Superior temporal gyrus (tissue), 1 donor: ENCODE measurements around the gene KRT24.
"Not testable (repeated sequence)": the region's sequence is repeated elsewhere in the genome, so short reads cannot be mapped to it uniquely, and the experiment has no call there.

Experiments used
- DNase-seq: peaks from one replicate; pipeline ENCODE4 v3.0.0-alpha.2; 2016; ENCODE audit errors: extremely low spot score

The KRT24 gene

DNA sequence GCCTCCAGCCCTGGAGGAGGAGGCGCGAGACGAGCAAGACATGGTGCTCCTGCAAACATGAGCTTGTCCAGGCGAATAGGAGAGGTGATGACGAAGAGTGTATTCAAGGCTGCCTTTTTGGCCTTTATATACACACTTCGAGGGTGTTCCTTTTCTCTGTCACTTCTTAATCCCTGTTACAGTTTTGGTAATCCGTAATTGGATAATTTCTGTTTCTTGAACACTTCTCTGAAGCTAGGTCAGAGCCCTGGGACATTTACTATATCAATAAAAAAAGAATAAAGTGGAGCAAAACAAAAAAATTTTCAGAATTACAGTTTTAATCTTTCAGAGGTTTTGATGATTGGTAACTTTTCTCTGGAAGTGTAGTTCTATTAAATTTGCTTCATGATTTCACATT lies at the start of gene KRT24:
KRT24 (minus strand) TSS at position 101 of the 400 bp plus-strand sequence; CDS start at position 42, 59 bp downstream.
- DNase-seq = no peak

DNA sequence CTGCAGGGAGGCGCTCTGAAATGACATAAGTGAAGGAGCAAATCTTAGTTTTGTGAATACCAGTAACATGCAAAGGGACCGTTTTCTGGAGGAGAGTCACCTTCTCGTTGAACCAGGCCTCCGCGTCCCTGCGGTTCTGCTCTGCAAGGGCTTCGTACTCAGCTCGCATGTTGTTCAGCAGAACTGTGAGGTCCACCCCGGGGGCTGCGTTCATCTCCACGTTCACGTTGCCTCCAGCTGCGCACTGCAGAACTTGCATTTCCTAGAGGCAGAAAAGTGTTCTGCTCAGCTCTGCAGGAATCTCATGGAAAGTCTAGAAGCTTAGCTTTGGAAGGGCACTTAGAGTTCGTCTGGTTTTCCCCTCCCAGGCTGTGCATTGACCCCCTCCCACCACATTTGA lies 47.5 kb upstream of the KRT24 start:
- DNase-seq = no peak

DNA sequence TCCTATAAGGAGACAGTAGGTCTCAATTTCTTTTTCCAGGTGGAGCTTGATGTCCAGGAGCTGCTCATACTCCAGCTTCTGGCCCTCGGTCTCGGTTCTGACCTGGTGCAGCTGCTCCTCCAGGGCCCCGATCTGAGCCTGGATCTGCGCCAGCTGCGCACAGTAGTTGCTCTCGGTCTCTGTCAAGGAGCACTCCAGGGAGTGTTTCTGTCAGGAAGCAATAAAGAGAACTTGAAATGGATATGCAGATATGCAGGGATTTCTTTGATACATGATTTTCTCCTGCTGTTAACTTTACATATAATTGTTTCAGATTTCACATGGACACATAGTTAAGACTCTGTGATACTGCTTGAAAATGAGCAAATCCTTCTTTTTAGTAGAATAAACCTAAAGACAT lies 46.8 kb upstream of the KRT24 start:
- no peak for DNase-seq

DNA sequence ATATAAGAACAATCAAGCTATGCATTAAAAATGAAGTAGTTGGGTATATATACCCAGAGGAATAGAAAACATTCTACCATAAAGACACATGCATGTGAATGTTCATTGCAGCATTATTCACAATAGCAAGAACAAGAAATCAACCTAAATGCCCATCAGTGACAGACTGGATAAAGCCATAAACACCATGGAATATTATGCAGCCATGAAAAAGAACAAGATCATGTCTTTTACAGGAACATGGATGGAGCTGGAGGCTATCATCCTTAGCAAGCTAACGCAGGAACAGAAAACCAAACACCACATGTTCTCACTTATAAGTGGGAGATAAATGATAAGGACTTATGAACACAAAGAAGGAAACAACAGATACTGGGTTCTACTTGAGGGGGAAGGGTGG lies 45.1 kb upstream of the KRT24 start:
- DNase-seq = not testable (repeated sequence)

DNA sequence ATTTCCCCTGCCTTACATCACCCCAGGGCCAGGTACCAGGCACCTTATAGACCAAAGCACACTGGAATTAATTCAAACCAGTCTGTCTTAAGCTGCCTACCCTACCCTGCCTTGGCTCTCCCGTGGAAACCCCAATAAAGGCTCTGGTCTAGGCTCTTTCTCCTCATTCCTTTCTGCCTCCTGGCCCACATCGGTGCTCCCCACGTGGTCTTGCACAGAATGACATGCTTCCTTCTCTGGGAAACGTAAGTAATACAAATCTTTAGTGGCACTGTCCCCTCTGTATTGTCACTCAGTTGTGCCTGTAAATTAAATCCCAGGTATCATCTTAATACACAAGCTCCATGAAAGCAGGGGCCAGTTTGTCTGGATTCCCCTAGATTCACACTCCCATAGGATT lies 35.0 kb upstream of the KRT24 start:
- DNase-seq = no peak

- no peak for DNase-seq
These were observed 31.5 kb upstream of the KRT24 start for GRCh38 chr17:40735016-40735415.

DNA sequence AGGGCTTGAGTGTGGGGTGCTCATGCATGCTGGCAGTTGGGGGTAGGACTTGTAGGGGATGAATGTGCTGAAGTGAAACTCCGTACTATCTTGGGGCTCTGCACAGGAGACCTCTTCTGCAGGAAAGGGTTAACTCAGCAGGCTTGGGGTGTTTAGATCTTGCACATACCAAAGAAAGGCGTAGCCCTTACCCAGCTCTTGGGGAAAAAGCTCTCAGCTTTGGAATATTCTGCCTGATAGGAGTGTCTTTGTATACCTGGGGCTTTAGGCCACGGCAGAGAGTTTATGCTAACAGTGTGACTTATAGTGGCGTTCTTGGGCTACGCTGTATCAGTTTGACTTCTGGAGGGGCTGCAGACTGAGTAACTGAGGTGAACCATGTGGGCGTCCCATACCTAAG lies 30.5 kb upstream of the KRT24 start:
- no peak for DNase-seq

- DNase-seq = no peak
These were observed 27.4 kb upstream of the KRT24 start for GRCh38 chr17:40730970-40731369.

- no peak for DNase-seq
These were observed 24.1 kb upstream of the KRT24 start for GRCh38 chr17:40727447-40728231.

- DNase-seq = no peak
These were observed 23.4 kb upstream of the KRT24 start for GRCh38 chr17:40726919-40727318.

DNA sequence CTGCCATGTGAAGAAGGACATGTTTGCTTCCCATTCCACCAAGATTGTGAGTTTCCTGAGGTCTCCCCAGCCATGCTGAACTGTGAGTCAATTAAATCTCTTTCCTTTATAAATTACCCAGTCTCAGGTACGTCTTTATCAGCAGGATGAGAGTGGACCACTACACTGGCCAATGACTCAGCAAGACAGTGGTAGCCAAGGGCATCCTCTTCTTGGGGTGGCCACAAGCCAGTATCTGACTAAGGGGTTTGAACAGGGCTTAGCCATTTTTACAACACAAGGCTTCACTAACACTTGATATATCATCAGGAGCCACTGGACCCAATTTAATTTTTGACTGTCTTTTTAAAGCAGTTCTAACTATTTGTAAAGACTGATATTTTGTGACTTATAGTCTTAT lies 21.1 kb upstream of the KRT24 start:
- DNase-seq = no peak

- no peak for DNase-seq
These were observed 18.7 kb upstream of the KRT24 start for GRCh38 chr17:40722241-40722640.

DNA sequence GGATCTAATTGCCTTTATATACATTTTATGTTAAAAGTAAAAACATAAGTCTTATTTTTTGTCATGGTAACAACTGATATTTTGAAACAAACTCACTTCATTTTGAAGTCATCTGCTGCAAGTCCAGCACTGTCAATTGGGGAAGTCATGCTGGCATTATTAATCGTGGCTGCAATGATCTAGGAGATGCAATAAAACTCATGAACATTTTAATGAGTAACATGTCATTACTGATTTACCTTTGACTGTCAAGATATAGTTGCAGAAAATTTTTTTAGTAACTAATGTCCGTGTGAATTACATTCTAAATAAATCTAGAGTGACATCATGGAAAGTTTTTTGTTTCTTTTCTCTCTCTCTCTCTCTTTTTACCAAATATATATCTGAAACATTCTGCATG lies 17.3 kb upstream of the KRT24 start:
- no peak for DNase-seq

DNA sequence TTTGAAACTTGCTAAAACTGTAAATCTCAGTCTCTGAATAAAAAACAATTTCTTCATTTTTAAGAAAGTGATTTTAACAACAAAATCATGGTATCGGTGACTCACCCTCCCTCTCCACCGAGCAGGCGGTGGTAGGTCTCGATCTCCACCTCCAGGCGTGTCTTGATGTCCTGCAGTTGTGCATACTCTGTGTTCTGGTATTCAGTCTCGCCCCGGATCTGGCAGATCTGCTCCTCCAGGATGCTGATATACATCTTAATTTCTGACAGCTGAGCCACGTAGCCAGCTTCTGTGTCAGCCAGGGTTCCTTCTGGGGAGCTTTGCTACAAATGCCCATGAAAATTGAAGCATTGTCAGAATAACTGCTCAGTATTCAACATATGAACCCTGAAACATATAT lies 15.4 kb upstream of the KRT24 start:
- DNase-seq = no peak

DNA sequence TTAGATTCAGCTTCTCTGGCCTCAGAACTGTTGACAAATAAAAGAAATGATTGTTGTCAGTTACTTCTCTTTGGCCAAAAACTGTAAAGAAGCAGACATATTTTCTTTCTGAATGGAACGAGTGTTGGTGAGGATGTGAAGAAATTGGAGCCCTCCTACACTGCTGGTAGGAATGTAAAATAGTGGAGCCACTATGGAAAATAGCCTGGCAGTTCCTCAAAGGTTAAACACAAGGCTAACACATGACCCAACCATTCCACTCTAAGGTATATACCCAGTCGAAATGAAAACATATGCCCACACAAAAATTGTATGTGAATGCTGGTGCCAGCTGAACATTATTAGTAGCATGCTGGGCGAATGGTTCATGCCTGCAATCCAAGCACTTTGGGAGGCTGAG lies 14.2 kb upstream of the KRT24 start:
- DNase-seq = no peak

DNA sequence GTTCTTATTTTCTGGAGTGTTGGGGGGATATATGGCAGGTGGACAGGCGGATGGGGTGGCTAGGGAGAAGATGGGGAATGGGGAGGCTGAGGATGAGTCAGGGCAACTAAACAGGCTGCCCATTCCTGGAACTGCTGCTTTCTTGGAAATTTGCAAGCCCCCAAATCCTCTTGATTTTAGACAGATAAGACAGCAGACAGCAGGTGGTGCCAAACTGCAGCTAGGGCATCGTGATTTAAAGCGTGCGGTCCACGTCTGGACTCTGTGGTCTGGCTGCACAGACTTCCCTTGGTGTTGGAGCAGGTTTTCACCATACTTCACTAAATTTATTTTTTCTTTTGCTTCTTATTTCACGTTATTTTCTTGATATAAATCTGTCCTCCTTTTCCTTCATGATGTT lies 10.9 kb upstream of the KRT24 start:
- DNase-seq = no peak

DNA sequence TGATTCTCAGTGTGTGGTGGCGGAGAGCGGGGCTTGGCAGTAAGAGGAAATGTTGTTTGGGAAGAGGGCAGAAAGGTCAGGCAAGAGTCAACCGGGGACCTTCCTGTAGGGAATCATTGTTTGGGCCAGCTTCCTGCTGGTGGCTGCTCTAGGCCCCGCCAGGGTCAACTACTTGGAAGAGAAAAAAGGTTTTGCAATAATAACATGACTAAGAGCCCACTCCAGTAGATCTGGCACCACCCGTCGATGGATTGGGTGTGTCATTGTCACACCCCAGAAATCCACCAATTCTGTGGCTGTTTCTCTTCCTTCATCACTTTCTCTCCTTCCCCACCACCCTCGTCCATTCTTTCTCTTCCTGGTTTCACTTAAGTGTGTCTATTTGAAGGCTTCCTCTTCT lies 4.2 kb upstream of the KRT24 start:
- DNase-seq = no peak

DNA sequence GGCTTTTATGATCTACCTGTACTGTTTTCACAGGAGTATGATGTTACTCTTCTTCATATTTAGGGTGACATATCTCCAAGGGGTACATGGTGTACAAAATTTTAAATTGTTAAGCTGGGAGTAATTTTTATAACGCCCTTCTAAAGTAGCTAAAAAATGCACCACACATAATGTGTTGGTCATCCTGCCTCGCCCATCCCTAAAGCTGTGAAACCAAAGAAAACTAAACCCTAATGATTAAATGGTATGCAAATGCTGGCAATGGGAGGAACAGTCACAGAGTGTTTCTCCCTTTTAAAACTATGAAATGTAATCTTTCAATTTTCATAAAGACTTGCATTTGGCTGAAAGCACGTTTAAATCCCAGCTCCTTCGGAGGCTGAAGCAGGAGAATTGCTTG lies 2.0 kb upstream of the KRT24 start:
- no peak for DNase-seq

- DNase-seq = no peak
These were observed 1.3 kb downstream of the KRT24 start for GRCh38 chr17:40702271-40702670.

DNA sequence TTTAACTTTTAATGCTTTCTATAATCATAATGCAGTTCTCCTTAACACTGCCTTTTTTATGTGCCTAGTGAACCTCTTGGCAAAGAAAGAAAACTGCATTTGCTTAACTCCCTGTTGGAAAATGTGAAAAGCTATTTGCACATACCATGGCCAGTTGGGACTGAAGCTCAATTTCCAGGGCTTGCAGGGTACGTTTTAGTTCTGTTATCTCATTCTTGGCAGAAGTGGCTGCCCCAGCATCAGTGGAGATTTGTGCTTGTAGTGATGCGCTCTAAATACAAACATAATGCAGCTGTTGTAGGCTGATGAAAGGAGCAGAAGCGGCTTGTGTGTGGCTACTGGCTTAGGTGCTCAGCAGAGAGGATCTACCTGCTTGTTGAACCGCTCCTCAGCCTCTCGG lies 3.7 kb downstream of the KRT24 start:
- no peak for DNase-seq

- no peak for DNase-seq
These were observed 4.2 kb downstream of the KRT24 start for GRCh38 chr17:40699371-40699770.

GRCh38 chr17:40697297-40697696 lies 6.3 kb downstream of the KRT24 start:
- no peak for DNase-seq

- DNase-seq = no peak
These were observed 6.9 kb downstream of the KRT24 start for GRCh38 chr17:40696651-40697072.

DNA sequence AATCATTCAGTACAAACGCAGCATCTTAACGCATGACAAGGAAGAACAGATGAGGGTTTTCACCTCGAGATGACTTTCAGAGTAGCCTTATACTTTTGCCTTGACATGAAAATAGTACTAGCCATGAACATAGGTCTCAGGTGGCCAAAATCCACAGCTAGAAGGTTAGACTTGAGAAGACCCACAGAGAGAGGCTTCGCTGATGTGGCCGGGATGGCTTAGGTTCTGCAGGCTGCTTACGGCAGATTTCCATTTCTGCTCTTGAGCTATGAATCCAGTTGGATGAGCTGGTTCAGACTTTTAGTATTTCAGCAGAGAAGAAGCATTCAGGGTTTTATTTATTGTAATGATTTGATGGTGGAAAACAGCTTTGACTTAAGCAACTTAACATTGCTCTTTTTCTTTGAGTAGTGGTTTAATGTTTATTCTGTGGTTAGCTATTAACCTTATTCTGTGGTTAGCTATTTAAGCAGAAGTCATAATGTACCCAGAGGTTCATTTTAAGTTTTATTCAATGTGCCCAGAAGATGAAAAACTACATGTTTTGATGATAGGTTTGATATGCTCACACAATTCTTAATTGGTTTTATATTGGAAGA lies 7.6 kb downstream of the KRT24 start:
- DNase-seq = no peak
